GM23248 (cell line): ENCODE measurements around the gene HSPA1B. TPM values are rescaled to one million over a fixed set of nuclear protein-coding genes. Genes with fewer than 3 reads are reported as not detected.

Experiments
- DNase-seq: peaks from one replicate; pipeline ENCODE4 v3.0.0-alpha.2; 2015
- H2AFZ ChIP-seq: fragments of 200-600 bp; sonication (generic); 2 replicates; pipeline ENCODE4 v1.6.1; 2016; ENCODE audit warnings: antibody characterized with exemption
- H3F3A ChIP-seq: fragments of 200-600 bp; sonication (generic); 2 replicates; pipeline ENCODE4 v1.6.1; 2016; ENCODE audit warnings: mild to moderate bottlenecking, antibody characterized with exemption, mixed run types; ENCODE audit not compliant: insufficient read depth
- H3K27ac ChIP-seq: fragments of 200-600 bp; sonication (generic); 2 replicates; pipeline ENCODE4 v1.5.1; 2016; ENCODE audit warnings: mild to moderate bottlenecking
- H3K27me3 ChIP-seq: fragments of 200-600 bp; sonication (generic); replicated peaks from 2 replicates; pipeline ENCODE4 v1.6.1; 2016; ENCODE audit warnings: mild to moderate bottlenecking; ENCODE audit not compliant: insufficient read depth
- H3K36me3 ChIP-seq: fragments of 200-600 bp; sonication (generic); 2 replicates; pipeline ENCODE4 v1.6.1; 2016; ENCODE audit warnings: low read depth, mild to moderate bottlenecking
- H3K4me1 ChIP-seq: fragments of 200-600 bp; sonication (generic); 2 replicates; pipeline ENCODE4 v1.6.1; 2016; ENCODE audit warnings: mild to moderate bottlenecking; ENCODE audit not compliant: insufficient read depth
- H3K4me2 ChIP-seq: fragments of 200-600 bp; sonication (generic); one replicate; pipeline ENCODE4 v1.6.1; 2016; ENCODE audit warnings: mild to moderate bottlenecking; ENCODE audit not compliant: unreplicated experiment
- H3K4me3 ChIP-seq: fragments of 200-600 bp; sonication (generic); 2 replicates; pipeline ENCODE4 v1.5.1; 2016; ENCODE audit warnings: mild to moderate bottlenecking
- H3K79me2 ChIP-seq: fragments of 200-600 bp; sonication (generic); 2 replicates; pipeline ENCODE4 v1.6.1; 2016; ENCODE audit warnings: mild to moderate bottlenecking; ENCODE audit not compliant: insufficient read depth
- H3K9ac ChIP-seq: fragments of 200-600 bp; sonication (generic); 2 replicates; pipeline ENCODE4 v1.6.1; 2016; ENCODE audit warnings: mild to moderate bottlenecking
- H3K9me2 ChIP-seq: fragments of 200-600 bp; sonication (generic); 2 replicates; pipeline ENCODE4 v1.6.1; 2016; ENCODE audit warnings: mixed run types, mild to moderate bottlenecking, moderate library complexity; ENCODE audit not compliant: insufficient read depth
- H3K9me3 ChIP-seq: fragments of 200-600 bp; sonication (generic); one replicate; pipeline ENCODE4 v1.6.1; 2017; ENCODE audit warnings: low read depth
- H4K20me1 ChIP-seq: fragments of 200-600 bp; sonication (generic); 2 replicates; pipeline ENCODE4 v1.6.0; 2016; ENCODE audit not compliant: insufficient read depth
- EZH2 ChIP-seq: fragments of 200-600 bp; sonication (generic); IDR thresholded peaks from 2 replicates; pipeline ENCODE4 v1.6.1; 2018; ENCODE audit warnings: antibody characterized with exemption, mild to moderate bottlenecking; ENCODE audit not compliant: insufficient read depth, poor library complexity, severe bottlenecking
- EZH2phosphoT487 ChIP-seq: fragments of 200-600 bp; sonication (generic); IDR thresholded peaks from 2 replicates; pipeline ENCODE4 v1.6.1; 2018; ENCODE audit warnings: antibody characterized with exemption, moderate library complexity, mild to moderate bottlenecking, low read depth; ENCODE audit not compliant: insufficient read depth
- WGBS, 2 experiments: methylation state at CpG; one replicate each; pipeline ENCODE4 v1.1.6; 2015 to 2017; ENCODE audit warnings: low lambda C conversion rate in 2 of 2, low coverage in 1 of 2; ENCODE audit errors: missing lambda C conversion rate in 2 of 2; 5-methylcytosine and 5-hydroxymethylcytosine counted together
- in situ Hi-C: fragments of 300-500 bp; cut with MboI; formaldehyde crosslinking; loops from 2 replicates; pipeline ENCODE4 v1.15.0; 2020
- polyA plus RNA-seq: library from polyadenylated mRNA; unstranded; fragments of >200 nt; fragmentation: Nextera tagmentation; extraction: Ambion mirVana; gene quantifications from 2 replicates; pipeline ENCODE4 v1.2.1, GENCODE V29; 2016
- total RNA-seq: library from RNA; depleted of rRNA; stranded (reverse); fragments of >200 nt; shearing (Covaris generic); gene quantifications from 2 replicates; pipeline ENCODE4 v1.2.3, GENCODE V29; 2014

HSPA1B gene
- total and polyA plus RNA-seq, 2 experiments from 2014 or later = 61.3 to 104 TPM

GRCh38 chr6:31780507-31781243 lies 46.9 kb upstream of the HSPA1B start:
- peaks cover 7% of the 10 kb centered on the region; the same call in 1 of the 2 replicates for H3F3A ChIP-seq
- H3K79me2 ChIP-seq = no peaks in the 10 kb centered on the region
- H3K4me2 ChIP-seq = no peak overlapping the region
- no peak overlapping the region for H3K9ac ChIP-seq
- H3K4me1 ChIP-seq = peaks cover 13% of the 10 kb centered on the region
- H3K27ac ChIP-seq = no peak overlapping the region
- in situ Hi-C loops = no loop called here
- H4K20me1 ChIP-seq = no peaks in the 10 kb centered on the region
- H3K36me3 ChIP-seq = no peaks in the 10 kb centered on the region
- H3K4me3 ChIP-seq = no peak overlapping the region
- WGBS, 2 experiments = 87 to 89% methylated on average over 20 of the region's 20 CpGs
- DNase-seq = no peak
- no peak overlapping the region for H2AFZ ChIP-seq
- H3K9me2 ChIP-seq = no peaks in the 10 kb centered on the region
- TF ChIP-seq EZH2phosphoT487 (no peak), EZH2 (no peak)
- no peaks in the 10 kb centered on the region for H3K27me3 ChIP-seq
- no peaks in the 10 kb centered on the region for H3K9me3 ChIP-seq

- no peaks in the 10 kb centered on the region for H3K9me2 ChIP-seq
- no peak overlapping the region for H2AFZ ChIP-seq
- H4K20me1 ChIP-seq = no peaks in the 10 kb centered on the region
- H3K36me3 ChIP-seq = no peaks in the 10 kb centered on the region
- no peaks in the 10 kb centered on the region for H3K9me3 ChIP-seq
- TF ChIP-seq EZH2phosphoT487 (no peak), EZH2 (no peak)
- no peak overlapping the region for H3K9ac ChIP-seq
- H3K27ac ChIP-seq = no peak overlapping the region
- in situ Hi-C loops = no loop called here
- H3K27me3 ChIP-seq = no peaks in the 10 kb centered on the region
- 97 to 98% methylated on average over 23 of the region's 23 CpGs for WGBS, 2 experiments
- H3K4me1 ChIP-seq = peaks cover 12% of the 10 kb centered on the region
- no peaks in the 10 kb centered on the region for H3K79me2 ChIP-seq
- H3K4me3 ChIP-seq = no peak overlapping the region
- H3F3A ChIP-seq = peaks cover 7% of the 10 kb centered on the region; the same call in 1 of the 2 replicates
- no peak for DNase-seq
- H3K4me2 ChIP-seq = no peak overlapping the region
Measured at GRCh38 chr6:31781244-31782125, 46.1 kb upstream of the HSPA1B start.

GRCh38 chr6:31782126-31782855 lies 45.2 kb upstream of the HSPA1B start:
- DNase-seq = no peak
- 89 to 90% methylated on average over 30 to 32 of the region's 32 CpGs for WGBS, 2 experiments
- in situ Hi-C loops = no loop called here

More at GRCh38 chr6:31782126-31782855, 45.2 kb upstream of the HSPA1B start:
- Histone ChIP-seq H3F3A (peaks cover 7% of the 10 kb centered on the region; the same call in 1 of the 2 replicates), H3K9me3 (no peaks in the 10 kb centered on the region), H3K27me3 (no peaks in the 10 kb centered on the region), H3K9me2 (no peaks in the 10 kb centered on the region), H3K4me3 (no peak overlapping the region), H3K36me3 (no peaks in the 10 kb centered on the region), H3K79me2 (0 out of 2 replicates have a peak, but pooled peaks cover 1% of the 10 kb centered on the region), H3K4me1 (peaks cover 4% of the 10 kb centered on the region), H2AFZ (no peak overlapping the region), H3K9ac (no peak overlapping the region), H4K20me1 (no peaks in the 10 kb centered on the region), H3K27ac (no peak overlapping the region), H3K4me2 (no peak overlapping the region)
- TF ChIP-seq EZH2 = no peak
- no peak for TF ChIP-seq EZH2phosphoT487
